HG02763 (cell line): Measurements from ENCODE around the gene HS6ST3.

Experiments used
- ATAC-seq: cut with Tn5 transposase; IDR thresholded peaks from one replicate; pipeline ENCODE4 v1.9.1; 2021; ENCODE audit warnings: mild to moderate bottlenecking, moderate library complexity; ENCODE audit not compliant: unreplicated experiment

HS6ST3 gene

DNA sequence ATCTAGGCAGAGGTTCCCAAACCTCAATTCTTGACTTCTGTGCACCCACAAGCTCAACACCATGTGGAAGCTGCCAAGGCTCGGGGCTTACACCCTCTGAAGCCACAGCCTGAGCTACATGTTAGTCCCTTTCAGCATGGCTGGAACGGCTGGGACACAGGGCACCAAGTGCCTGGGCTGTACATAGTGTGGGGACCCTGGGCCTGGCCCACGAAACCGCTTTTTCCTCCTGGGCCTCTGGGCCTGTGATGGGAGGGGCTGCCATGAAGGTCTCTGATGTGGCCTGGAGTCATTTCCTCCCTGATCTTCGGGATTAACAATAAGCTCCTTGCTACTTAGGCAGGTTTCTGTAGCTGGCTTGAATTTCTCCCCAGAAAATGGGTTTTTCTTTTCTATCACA, 108.1 kb downstream of the HS6ST3 start:
- ATAC-seq = no peak

DNA sequence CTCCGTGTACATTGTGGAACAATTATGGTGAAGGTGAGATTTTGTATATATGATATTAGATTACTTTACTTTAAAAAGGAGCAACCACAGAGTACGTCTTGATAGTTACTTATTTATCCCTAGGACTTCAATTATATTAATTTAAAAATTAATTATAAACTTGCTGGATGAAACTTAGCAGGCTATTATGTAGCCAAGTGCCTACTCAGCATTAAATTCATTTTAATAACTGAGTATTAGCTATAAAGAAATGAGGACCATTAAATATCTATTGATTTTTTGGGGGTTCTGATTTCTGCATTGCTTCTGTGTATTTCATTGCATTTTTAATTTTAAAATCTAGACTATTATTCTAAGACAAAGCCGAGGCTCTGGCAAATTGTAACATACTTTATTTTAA, 109.4 kb downstream of the HS6ST3 start:
- no peak for ATAC-seq

DNA sequence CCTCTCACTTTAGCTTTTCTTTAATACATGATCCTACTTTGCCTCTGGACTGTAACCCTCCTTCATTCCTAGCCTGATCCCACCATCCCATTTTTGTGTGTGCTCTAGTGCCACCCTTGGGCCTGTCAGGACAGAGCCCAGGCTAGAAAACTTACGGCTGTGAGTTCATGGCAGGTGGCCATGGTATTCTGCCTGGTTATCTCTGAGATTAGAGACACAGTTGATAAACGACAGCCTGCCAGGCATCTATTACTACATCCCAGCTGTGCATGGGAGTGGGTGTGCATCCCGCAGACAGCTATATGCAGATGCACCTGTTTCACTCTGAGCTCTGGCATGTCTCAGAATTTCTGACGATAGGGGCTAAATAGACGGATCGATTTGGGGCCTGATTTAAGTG, 110.9 kb downstream of the HS6ST3 start:
- ATAC-seq = no peak

DNA sequence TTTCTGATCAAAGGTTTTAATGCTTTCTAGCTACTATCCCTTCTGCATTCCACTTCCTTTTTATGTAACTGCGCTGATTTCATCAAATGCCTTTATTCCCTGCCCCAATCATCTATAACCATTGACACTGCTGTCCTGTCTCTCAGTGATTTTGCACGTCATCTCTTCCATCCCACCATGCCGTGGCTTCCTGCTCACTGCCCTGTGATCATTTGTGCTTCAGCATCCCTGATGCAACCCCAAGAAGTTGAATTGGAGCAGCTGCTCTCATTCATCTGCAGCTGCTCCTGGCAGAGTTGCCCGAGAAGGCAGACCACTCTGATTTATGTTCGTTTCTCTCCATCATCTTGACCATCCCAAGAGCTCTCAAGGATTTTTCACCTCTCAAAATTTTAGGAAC, 112.4 kb downstream of the HS6ST3 start:
- ATAC-seq = no peak

DNA sequence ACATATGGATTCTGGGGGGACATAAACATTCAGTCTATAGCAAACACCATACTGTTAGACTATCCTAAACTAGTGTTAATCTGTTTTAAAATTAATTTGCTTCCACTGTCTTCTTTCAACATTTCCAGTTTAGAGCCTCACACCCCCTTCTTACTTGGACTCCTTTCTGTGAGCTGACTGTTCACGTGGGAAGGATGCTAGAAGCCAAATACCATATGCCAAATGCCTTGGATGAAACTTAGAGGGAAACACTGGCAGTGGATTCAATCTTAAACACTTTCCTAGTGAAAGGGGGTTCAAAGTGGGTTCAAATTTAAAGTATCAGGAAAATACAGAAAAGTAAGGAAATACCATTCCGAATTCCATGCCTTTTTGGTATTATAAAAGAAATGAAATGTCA, 113.6 kb downstream of the HS6ST3 start:
- ATAC-seq = no peak

DNA sequence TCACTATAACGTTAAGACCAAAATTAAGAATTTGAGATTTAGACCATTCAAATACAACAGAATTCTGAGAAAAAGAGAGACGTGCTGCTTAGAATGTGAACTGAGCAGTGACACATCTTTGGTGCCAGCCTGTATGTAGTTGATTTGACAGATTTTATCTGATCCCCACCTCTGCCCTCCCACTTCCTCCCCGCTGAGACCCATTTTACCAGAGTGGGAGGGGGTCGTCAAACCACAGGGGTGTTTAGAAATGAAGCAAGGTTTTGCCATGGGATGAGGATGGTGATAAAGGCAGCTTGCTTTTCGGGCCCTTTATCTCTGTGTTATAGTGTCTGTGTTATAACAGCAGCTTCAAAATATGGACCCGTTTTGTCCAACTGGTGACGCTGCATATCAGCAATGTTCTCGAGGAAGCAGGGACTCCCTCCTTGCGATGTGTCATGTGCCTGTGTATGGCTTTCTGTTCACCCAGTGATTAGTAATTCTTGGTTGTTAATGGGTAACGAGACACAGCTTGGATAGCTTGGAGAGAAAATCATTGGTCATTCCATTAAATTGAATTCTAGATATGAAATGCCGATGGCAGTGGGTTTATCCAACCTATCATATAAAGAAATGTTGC, 125.0 kb downstream of the HS6ST3 start:
- no peak for ATAC-seq

DNA sequence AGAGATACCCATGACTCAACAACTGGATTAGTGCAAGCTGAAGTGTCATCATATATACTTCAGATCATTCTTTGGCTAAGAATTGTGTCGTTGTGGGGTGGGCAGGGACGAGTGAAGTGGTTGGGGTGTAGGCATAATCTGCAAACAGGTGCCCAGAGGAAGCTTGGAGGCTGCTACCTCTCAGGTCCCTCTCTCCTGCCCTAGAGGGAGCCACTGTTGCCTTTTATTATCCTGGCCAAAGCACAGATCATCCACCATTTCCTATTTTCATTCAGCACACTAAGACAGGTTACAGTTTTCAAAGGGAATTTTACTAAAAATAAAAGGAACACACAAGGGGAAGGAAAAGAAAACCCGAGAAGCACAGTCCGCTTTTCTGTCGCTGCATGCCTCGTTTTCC, 126.6 kb downstream of the HS6ST3 start:
- no peak for ATAC-seq

DNA sequence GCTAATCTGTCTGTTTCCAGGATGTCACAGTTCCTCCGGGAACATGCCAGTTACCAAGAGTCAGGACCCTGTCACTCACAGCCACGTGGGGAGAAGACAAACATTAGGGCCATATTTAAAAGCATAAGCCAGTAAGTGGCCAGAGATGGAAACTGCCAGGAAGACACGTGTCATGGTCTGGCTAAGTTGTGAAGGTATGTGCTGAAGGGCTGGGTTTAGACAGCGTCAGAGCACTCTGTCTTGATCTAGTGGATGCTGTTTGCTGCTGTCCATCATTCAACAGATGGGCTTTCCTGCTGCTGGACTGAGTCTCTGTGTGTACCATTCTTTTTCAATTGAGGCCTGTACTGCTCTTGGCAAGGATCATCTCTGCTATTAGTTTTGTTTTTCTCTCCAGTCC, 128.6 kb downstream of the HS6ST3 start:
- no peak for ATAC-seq

DNA sequence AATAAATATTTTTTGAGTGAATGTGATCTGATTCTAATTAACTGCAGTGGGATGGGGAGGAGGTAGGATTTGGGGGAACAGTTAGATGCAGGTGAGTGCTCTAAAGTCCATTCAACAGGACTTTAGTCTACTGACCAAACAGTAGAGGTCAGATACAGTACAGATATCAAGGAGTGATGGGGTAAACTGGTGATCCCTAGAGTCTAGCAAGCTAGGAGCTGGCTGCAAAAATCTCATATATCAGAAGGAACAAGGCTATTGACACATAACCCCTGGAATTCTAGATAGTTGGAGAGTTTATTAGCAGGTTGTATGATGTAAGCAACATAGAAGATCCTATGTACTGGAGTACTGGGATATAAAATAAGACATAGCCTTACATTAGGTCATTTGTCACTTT, 131.6 kb downstream of the HS6ST3 start:
- ATAC-seq = no peak

DNA sequence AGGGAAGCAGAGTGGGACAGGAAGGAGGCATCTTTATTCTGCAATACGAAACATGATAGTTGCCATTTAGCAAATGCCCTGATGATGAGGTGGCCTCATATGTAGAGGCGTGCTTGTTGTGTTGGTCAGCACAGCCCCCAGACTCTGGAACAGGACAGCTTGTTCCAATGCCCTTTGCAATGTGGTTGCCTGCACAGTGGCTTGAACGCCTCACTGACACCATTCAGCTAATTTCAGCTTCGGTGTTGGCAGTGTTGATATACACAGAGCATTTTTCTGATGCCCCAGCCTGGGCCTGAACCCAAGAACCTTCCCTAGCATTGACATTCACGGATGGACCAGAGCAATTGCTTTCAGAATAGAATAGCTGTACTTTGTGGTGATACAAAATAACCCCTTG, 133.3 kb downstream of the HS6ST3 start:
- no peak for ATAC-seq

DNA sequence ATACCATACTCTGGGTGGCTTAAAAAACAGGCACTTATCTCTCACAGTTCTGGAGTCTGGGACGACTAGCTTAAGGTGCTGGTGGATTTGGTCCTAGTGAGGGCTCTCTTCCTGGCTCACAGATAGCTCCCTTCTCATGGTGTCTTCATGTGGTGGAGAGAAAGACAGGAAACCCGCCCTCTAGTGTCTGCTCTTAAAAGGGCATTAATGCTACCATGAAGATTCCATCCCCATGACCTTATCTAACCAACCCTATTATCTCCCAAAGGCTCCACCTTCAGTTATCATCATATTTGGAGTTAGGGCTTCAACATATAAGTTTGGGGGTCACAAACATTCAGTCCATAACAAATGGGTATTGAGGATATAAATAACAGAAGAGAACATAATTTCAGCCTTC, 139.4 kb downstream of the HS6ST3 start:
- ATAC-seq = peak; percentile 54

DNA sequence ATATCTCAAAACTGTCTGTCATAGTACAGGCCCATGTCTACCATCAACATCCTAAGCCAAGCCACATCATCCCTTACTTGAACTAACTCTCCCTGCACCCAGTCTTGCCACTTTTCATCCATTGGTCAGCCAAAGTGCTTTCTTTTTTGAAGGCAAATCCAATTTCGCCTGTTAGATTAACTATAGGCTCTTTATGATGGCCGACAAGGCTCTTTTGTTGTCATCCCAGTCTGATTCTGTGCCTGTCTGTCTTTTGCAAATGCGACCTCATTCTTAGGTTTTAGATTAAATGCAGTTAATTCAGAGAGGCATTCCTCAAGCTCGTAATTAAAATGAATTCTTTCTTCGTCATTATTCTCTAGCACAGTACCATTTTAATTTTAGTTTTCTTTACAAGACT, 148.3 kb downstream of the HS6ST3 start:
- no peak for ATAC-seq

DNA sequence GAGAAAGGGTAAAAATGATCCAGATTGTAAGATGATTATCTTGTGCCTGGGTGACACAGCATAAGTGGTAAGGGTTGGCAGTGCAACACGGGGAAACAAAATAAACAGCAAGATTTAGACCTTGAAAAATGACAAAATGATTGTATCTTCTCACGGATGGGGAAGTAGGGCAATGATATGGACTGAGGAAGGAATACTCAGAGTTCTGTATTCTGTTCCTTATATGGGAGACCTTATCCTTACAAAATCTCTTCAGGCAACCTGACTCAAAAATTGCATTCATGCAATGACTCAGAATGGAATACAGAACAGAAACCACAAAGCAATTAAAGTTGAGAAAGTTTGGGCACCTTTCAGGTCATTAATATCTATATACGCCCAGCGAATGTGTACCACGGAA, 149.0 kb downstream of the HS6ST3 start:
- ATAC-seq = no peak

DNA sequence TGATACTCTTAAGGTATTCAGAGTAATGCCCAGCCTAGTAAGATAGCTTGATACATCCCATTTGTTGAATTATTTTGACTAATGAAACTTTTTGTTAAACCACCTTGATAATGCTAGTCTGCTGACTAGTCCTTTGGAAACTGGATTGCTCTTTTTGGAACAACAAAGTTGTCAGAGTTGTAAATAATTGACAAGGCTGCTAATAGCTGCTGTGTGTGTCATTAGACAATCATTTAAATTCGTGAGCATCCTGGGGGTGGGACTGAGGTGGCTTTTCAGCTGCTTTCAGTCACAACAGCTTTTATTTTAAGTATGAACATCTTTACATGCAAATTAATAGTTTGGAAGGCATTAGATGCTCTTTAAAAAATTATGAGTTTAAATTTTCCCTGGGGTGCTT, 153.5 kb downstream of the HS6ST3 start:
- ATAC-seq = no peak

DNA sequence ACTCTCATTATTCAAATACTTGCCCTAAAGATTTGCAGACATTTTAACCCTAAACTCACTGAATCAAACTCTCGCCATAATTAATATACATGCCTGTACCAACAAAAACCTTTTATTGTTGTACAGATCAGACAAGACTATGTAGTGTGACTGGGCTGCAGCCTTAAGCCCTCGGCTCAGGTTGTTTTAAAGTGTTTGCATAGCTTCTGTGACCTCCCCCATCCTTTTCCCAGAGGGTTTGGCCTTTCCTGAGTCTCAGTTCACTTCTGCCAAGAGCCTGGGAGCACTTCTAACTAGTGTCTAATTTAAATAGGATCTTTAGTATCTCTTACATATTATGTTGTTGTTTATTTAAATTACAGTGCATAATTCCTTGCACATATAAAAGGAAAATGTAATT, 158.2 kb downstream of the HS6ST3 start:
- no peak for ATAC-seq

DNA sequence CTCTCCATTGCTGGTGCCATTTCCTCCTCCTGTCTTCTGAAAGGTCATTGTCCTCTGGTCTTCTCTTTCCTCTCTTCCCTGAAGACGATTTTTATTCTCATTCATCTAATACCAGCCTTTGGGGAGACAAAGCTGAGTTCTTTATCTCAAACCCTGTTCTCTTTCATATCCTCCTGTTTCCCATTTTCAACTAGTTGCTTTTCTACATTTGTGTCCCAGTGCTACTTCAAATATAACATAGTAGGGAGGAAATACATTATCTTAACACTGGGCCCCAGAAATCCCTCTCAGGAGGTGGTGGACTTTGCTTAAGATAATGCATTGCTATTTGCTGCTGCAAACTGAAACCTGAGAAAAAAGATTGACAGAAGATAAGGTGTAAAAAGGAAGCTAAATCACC, 159.1 kb downstream of the HS6ST3 start:
- ATAC-seq = no peak

DNA sequence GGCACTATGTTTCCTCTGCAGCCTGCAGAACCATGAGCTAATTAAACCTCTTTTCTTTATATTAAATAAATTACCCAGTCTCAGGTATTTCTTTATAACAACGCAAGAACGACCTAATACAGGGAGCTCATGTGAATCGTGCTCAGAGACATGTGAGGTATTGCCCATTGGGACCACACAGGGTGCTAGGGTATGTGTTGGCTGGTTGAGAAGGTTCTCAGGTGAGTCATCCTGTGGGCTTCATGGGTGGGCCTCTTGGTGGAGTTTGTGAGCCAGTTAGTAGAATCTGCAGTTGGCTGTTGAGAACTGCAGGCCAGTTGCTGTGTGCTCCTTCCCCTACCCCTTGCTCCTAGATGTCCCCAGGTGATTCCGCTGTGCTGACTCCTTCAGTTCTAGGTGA, 163.0 kb downstream of the HS6ST3 start:
- ATAC-seq = no peak

DNA sequence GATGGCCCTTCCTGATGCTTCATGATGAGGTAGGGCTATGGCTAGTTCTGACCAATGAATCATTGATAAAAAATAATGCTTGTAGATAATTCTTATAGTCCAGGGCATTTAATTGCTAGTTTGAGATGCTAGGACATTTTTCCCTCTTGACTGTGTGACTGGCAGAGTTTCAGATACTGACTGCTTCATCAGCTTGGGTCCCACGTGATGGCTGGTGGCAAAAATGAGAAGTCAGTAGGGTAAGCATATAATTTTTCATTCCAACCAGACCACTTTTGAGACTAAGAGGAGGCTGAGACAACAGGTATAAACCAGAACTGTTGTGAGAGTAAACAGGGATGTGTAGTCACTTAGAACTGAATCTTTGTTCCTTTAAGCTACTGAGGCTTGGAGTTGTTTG, 183.3 kb downstream of the HS6ST3 start:
- ATAC-seq = no peak

DNA sequence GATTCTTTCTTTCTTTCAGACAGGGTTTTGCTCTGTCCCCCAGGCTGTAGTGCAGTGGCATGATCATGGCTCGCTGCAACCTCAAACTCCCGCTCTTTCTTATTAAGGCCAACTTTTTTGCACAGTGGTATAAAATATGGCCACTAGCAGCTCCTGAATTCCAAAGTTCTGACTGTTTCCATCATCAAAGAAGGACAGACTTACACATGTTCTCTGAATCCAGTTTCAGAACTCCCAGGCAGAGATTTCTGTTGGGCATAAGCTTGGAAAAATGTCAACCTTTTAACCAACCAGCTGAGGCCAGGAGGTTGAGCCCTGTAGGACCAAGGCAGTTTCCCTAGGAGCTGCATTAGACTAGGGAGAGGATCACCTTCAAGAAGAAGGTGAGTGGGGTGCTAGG, 184.1 kb downstream of the HS6ST3 start:
- ATAC-seq = no peak

DNA sequence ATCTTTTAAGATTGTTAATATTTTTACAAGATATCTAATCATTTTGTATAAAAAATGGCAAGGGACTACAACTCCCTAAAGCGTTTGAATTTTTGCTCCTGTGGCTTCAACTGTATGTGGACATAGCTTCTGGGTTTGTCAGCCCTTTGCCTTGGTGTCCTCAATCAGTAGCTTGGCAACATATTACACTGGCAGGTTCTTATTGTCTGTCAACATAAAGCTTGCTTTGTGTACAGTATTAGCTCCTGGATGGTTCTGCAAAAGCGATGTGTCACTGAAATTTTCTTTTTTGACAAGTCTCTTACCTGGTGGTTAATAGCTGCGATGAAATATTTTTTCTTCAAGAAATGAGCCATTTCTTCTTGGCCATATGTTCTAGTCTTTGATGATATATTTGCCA, 190.0 kb downstream of the HS6ST3 start:
- no peak for ATAC-seq

DNA sequence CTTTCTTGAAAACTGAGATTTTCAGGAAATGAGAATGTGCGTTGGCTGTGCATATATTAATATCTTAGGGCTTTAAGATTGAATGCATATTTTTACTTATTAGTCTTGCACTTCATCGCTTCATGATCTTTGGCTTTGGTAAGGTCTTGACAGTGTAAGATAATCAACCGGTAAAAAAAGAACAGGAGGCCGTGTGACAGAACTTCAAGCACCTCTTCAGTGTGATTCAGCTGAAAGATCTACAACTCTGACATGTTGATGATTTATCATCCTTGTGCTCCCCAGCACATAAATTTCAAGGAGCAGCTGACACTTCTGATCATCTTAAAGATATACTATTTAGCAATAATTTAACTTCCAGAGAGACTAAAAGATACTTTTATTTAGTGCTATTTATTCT, 195.1 kb downstream of the HS6ST3 start:
- no peak for ATAC-seq

DNA sequence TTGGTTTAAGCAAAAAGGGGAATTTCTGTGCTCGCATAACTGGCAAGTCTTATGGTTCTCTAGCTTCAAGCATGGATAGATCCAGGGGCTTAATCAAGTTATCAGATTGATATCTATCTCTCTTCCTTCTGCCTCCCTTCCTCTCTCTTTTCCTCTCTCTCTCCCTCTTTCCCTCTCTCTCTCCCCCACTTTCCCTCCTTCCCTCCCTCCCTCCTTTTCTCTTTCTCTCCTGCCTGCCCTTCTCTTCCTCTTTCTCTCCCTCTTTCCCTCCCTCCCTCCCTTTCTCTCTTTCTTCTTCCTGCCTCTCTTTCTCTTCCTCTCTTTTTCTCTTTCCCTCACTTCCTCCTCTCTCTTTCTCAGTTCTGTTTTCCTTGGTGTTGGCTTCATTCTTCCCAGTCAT, 195.8 kb downstream of the HS6ST3 start:
- ATAC-seq = no peak
